K562 (cell line): ENCODE results near the gene KCNK4. TPM values are rescaled to one million over a fixed set of nuclear protein-coding genes. Genes with fewer than 3 reads are reported as not detected.

Experiments
- ARID3B ChIP-seq: fragments of 250-450 bp; sonication (Bioruptor Pico); IDR thresholded peaks from 2 replicates; pipeline ENCODE4 v1.4.0; 2020; ENCODE audit warnings: borderline replicate concordance
- CBFA2T3 ChIP-seq: fragments of 450-650 bp; IDR thresholded peaks from 2 replicates; pipeline ENCODE4 v1.6.1; 2017
- CCAR2 ChIP-seq: fragments of 200-400 bp; formaldehyde crosslinking; IDR thresholded peaks from 2 replicates; pipeline ENCODE4 v1.6.1; 2017; ENCODE audit warnings: mild to moderate bottlenecking, low read depth, low read length
- CCNT2 ChIP-seq: IDR thresholded peaks from 2 replicates; pipeline ENCODE4 v1.6.1; 2011; ENCODE audit warnings: borderline replicate concordance, low read depth, mild to moderate bottlenecking, moderate library complexity, mixed read lengths, low read length; ENCODE audit not compliant: insufficient read length; ENCODE audit errors: extremely low read depth
- MIER1 ChIP-seq: fragments of 450-650 bp; IDR thresholded peaks from 2 replicates; pipeline ENCODE4 v1.6.1; 2016; ENCODE audit warnings: antibody characterized with exemption, mild to moderate bottlenecking, low read depth
- NR2C2 ChIP-seq, 2 experiments: fragments of 200-800 bp in 1 of 2; sonication (Bioruptor generic) in 1 of 2; sonication (generic) in 1 of 2; formaldehyde crosslinking in 1 of 2; IDR thresholded peaks; 2 replicates each; pipeline versions ENCODE4 v1.6.1 to v1.8.0; 2016 to 2022; ENCODE audit warnings: mild to moderate bottlenecking in 1 of 2, missing compliant biosample characterization in 1 of 2, missing genetic modification characterization in 1 of 2, missing genetic modification reagents in 1 of 2
- SNIP1 ChIP-seq: fragments of 450-650 bp; IDR thresholded peaks from 2 replicates; pipeline ENCODE4 v1.7.1; 2017; ENCODE audit warnings: low read depth, mild to moderate bottlenecking
- ZNF24 ChIP-seq: fragments of 450-650 bp; IDR thresholded peaks from 2 replicates; pipeline ENCODE4 v1.6.1; 2016
- polyA plus RNA-seq, 8 experiments: library from polyadenylated mRNA; depleted of rRNA in 4 of 8; stranded (reverse) in 5 of 8; unstranded in 3 of 8; fragments of >200 nt; fragmentation: Nextera tagmentation in 2 of 8; fragmentation: Illumina TruSeq in 1 of 8; extraction: Ambion mirVana in 2 of 8; extraction: Trizol in 1 of 8; gene quantifications; 2 replicates each; pipeline versions ENCODE4 v1.2.1 to v1.2.3, GENCODE V29; 2011 to 2014; ENCODE audit warnings: inconsistent platforms in 1 of 8, missing spikeins in 1 of 8
- total RNA-seq, 7 experiments: library from RNA; depleted of rRNA in 6 of 7; stranded (reverse); fragments of >200 nt in 6 of 7; fragmentation: Illumina TruSeq in 2 of 7; extraction: Trizol in 2 of 7; gene quantifications; 2 replicates each; pipeline versions ENCODE4 v1.2.1 to v1.2.3, GENCODE V29; 2011 to 2021; ENCODE audit warnings: low replicate concordance in 1 of 7
- TF ChIP-seq, protein P1 (sequence below), 2 experiments: IDR thresholded peaks; 2 replicates each; pipeline ENCODE4 v1.6.1; 2012; ENCODE audit warnings: improper control_type of control experiment in 2 of 2, low read depth in 2 of 2, low read length in 2 of 2, borderline replicate concordance in 1 of 2
- TF ChIP-seq, protein P2 (sequence below): fragments of 450-650 bp; IDR thresholded peaks from 2 replicates; pipeline ENCODE4 v1.6.1; 2016; ENCODE audit warnings: borderline replicate concordance
- TF ChIP-seq, protein P3 (sequence below): fragments of 450-650 bp; IDR thresholded peaks from 2 replicates; pipeline ENCODE4 v1.6.1; 2016; ENCODE audit warnings: low read depth

KCNK4 gene
- total and polyA plus RNA-seq, 9 of the 15 experiments (the other 6 are each of a cell fraction or from before 2014, with no cell fraction given) = not detected

DNA sequence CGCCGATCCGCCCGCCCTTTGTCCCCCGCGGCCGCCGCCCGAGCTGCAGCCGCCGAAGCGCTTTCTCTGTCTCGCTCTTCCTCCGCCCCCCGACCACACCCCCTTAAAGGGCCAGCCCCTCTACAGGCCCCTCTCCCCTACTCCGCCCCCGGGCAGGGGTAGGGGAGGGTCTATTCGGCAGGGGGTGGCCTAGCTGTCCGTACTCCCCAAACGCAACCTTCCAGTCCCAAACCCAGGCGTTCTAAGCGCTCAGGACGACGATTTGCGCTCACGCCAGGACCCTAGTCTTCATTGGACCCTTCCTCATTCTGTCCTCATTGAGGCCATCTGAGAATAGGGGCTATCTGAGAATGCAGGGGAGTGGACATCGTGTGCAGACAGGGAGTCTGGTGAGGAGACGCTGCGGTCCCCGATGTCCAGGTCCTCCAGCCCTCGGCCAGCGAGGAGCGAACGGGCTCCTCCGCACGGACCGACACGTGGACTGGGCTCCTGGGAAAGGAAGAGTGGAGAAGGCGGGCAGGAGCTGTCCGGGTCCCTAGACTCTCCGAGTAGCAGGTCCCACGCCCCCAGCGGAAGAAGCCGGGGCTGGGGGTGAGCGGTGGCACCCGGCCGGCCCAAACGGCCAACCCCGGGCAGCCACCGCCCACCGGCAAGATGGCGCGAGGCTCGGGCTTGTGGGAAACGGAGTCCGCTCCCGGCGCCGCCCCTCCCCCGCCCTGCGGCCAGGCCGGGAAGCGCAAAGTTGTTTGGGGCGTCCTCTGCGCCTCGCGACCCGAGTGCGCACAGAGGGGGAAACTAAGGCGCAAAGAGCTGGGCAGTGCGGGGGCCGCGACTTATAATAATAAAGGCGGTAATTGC, 44.0 kb upstream of the KCNK4 start, which contains the start of gene PPP1R14B (continued):
- TF ChIP-seq, protein P1, sequence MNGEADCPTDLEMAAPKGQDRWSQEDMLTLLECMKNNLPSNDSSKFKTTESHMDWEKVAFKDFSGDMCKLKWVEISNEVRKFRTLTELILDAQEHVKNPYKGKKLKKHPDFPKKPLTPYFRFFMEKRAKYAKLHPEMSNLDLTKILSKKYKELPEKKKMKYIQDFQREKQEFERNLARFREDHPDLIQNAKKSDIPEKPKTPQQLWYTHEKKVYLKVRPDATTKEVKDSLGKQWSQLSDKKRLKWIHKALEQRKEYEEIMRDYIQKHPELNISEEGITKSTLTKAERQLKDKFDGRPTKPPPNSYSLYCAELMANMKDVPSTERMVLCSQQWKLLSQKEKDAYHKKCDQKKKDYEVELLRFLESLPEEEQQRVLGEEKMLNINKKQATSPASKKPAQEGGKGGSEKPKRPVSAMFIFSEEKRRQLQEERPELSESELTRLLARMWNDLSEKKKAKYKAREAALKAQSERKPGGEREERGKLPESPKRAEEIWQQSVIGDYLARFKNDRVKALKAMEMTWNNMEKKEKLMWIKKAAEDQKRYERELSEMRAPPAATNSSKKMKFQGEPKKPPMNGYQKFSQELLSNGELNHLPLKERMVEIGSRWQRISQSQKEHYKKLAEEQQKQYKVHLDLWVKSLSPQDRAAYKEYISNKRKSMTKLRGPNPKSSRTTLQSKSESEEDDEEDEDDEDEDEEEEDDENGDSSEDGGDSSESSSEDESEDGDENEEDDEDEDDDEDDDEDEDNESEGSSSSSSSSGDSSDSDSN (IDR thresholded peaks at IDR 0.05; ENCODE audit: borderline replicate concordance in 1 of 2, low read depth in 2 of 2, low read length in 2 of 2) = peak; percentile 69 to 73; a peak in 2 of 4 replicates
- TF ChIP-seq CCNT2 (peak; percentile 83), CCAR2 (no peak), ZNF24 (peak; percentile 40; the same call in 1 of the 2 replicates), CBFA2T3 (no peak), MIER1 (no peak), NR2C2 (CRISPR knock-in tag; IDR thresholded peaks at IDR 0.05) (no peak), NR2C2 (tag; IDR thresholded peaks at IDR 0.05) (peak; percentile 86), SNIP1 (peak; percentile 34; the same call in 1 of the 2 replicates), ARID3B (CRISPR knock-in tag) (no peak)
- TF ChIP-seq, protein P2, sequence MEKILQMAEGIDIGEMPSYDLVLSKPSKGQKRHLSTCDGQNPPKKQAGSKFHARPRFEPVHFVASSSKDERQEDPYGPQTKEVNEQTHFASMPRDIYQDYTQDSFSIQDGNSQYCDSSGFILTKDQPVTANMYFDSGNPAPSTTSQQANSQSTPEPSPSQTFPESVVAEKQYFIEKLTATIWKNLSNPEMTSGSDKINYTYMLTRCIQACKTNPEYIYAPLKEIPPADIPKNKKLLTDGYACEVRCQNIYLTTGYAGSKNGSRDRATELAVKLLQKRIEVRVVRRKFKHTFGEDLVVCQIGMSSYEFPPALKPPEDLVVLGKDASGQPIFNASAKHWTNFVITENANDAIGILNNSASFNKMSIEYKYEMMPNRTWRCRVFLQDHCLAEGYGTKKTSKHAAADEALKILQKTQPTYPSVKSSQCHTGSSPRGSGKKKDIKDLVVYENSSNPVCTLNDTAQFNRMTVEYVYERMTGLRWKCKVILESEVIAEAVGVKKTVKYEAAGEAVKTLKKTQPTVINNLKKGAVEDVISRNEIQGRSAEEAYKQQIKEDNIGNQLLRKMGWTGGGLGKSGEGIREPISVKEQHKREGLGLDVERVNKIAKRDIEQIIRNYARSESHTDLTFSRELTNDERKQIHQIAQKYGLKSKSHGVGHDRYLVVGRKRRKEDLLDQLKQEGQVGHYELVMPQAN = peak; percentile 94
- TF ChIP-seq, protein P3, sequence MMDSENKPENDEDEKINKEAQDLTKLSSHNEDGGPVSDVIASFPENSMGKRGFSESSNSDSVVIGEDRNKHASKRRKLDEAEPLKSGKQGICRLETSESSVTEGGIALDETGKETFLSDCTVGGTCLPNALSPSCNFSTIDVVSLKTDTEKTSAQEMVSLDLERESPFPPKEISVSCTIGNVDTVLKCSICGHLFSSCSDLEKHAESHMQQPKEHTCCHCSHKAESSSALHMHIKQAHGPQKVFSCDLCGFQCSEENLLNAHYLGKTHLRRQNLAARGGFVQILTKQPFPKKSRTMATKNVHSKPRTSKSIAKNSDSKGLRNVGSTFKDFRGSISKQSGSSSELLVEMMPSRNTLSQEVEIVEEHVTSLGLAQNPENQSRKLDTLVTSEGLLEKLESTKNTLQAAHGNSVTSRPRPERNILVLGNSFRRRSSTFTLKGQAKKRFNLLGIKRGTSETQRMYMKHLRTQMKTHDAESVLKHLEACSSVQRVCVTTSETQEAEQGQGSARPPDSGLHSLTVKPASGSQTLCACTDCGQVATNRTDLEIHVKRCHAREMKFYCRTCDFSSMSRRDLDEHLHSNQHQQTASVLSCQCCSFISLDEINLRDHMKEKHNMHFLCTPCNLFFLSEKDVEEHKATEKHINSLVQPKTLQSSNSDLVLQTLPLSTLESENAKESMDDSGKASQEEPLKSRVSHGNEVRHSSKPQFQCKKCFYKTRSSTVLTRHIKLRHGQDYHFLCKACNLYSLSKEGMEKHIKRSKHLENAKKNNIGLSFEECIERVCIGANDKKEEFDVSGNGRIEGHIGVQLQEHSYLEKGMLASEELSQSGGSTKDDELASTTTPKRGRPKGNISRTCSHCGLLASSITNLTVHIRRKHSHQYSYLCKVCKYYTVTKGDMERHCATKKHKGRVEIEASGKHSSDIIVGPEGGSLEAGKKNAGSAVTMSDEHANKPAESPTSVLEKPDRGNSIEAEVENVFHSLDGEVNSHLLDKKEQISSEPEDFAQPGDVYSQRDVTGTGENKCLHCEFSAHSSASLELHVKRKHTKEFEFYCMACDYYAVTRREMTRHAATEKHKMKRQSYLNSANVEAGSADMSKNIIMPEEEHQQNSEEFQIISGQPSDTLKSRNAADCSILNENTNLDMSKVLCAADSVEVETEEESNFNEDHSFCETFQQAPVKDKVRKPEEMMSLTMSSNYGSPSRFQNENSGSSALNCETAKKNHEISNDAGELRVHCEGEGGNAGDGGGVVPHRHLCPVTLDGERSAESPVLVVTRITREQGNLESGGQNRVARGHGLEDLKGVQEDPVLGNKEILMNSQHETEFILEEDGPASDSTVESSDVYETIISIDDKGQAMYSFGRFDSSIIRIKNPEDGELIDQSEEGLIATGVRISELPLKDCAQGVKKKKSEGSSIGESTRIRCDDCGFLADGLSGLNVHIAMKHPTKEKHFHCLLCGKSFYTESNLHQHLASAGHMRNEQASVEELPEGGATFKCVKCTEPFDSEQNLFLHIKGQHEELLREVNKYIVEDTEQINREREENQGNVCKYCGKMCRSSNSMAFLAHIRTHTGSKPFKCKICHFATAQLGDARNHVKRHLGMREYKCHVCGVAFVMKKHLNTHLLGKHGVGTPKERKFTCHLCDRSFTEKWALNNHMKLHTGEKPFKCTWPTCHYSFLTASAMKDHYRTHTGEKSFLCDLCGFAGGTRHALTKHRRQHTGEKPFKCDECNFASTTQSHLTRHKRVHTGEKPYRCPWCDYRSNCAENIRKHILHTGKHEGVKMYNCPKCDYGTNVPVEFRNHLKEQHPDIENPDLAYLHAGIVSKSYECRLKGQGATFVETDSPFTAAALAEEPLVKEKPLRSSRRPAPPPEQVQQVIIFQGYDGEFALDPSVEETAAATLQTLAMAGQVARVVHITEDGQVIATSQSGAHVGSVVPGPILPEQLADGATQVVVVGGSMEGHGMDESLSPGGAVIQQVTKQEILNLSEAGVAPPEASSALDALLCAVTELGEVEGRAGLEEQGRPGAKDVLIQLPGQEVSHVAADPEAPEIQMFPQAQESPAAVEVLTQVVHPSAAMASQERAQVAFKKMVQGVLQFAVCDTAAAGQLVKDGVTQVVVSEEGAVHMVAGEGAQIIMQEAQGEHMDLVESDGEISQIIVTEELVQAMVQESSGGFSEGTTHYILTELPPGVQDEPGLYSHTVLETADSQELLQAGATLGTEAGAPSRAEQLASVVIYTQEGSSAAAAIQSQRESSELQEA = no peak
